Breast epithelium (tissue), 3 donors: ENCODE measurements around the gene WIZ.
"Not testable (repeated sequence)": the region's sequence is repeated elsewhere in the genome, so short reads cannot be mapped to it uniquely, and the experiment has no call there.

Experiments
- CTCF ChIP-seq, 3 donors: fragments of 450-650 bp; IDR thresholded peaks; one replicate each; pipeline ENCODE4 v1.5.1; 2016 to 2017; ENCODE audit warnings: antibody characterized with exemption in 3 of 3, mild to moderate bottlenecking in 3 of 3, moderate library complexity in 3 of 3
- POLR2AphosphoS5 ChIP-seq, 3 donors: sonication (generic); formaldehyde crosslinking; IDR thresholded peaks; one replicate each; pipeline ENCODE4 v1.6.1; 2017; ENCODE audit warnings: antibody characterized with exemption in 3 of 3

- not testable (repeated sequence) for TF ChIP-seq POLR2AphosphoS5, CTCF (IDR thresholded peaks at IDR 0.05)
Observed at GRCh38 chr19:15473821-15474220, 24.1 kb upstream of the WIZ start.
